HTR-8/SVneo (cell line): ENCODE data around the gene ANKRD55.
"Not testable (repeated sequence)": the region's sequence is repeated elsewhere in the genome, so short reads cannot be mapped to it uniquely, and the experiment has no call there.

Experiments used
- DNase-seq: peaks from one replicate; pipeline ENCODE4 v3.0.0; 2011; ENCODE audit warnings: low spot score, mixed read lengths; ENCODE audit not compliant: insufficient read length
- FAIRE-seq: peaks from 2 replicates; lab custom pipeline; 2011; peaks lifted over from hg19 to GRCh38; lab: Jason Lieb, UNC

The ANKRD55 gene

DNA sequence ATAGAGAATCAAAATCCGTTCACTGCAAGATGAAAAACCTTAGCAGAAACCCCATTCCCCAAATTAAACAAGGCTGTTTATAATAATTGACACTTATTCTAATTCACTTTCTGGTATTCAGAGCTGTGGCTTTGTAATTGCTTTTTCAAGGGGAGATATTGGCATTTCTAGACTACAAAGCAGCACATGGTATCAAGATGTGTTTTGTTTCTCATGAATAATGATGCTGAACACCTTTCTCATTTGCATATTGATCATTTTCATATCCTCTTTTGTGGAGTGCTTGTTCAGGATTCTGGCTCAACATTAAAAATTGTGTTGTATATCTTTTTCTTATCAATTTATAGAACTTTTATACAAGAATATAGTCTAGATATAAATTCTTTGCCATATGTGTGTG is 22.4 kb upstream of the ANKRD55 start:
- DNase-seq (no peak), FAIRE-seq (no peak)

DNA sequence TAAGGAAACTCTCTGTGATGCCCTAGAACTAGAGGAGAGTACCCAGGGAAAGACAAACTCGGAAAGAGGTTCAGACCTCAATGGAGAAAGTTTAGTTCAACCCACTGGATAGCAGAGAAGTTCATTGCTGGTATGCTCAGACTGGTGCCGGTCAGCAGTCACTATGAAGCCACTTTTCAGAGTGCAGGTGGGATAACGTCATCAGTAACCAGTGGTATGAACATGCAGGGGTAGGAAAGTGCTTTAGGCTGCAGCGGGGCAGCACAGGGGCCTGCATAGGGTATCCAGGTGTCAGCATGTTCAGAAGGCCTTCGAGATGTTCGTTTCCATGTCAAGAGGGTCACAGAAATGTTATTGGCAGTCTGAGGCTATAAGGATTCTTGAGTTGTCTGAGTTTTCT is 20.8 kb upstream of the ANKRD55 start:
- DNase-seq = no peak
- no peak for FAIRE-seq

DNA sequence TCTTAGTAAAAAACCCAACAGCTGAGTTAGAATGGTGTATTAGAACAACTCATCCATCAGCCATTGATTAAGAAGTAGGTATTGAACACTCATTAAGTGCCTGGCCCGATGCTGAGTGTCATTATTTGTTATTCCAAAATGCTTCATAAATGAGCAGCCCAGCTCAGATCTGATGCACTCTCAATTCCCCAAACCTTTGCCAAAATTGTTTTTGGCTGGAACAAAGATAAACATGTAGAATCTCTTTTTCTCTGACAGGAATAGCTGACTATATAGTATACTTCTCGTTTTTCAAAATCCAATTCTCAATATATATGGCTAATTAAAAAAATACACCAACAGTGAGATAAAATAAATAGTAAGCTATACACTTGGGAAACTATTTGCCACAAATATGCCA is 20.0 kb upstream of the ANKRD55 start:
- no peak for DNase-seq
- FAIRE-seq = no peak

DNA sequence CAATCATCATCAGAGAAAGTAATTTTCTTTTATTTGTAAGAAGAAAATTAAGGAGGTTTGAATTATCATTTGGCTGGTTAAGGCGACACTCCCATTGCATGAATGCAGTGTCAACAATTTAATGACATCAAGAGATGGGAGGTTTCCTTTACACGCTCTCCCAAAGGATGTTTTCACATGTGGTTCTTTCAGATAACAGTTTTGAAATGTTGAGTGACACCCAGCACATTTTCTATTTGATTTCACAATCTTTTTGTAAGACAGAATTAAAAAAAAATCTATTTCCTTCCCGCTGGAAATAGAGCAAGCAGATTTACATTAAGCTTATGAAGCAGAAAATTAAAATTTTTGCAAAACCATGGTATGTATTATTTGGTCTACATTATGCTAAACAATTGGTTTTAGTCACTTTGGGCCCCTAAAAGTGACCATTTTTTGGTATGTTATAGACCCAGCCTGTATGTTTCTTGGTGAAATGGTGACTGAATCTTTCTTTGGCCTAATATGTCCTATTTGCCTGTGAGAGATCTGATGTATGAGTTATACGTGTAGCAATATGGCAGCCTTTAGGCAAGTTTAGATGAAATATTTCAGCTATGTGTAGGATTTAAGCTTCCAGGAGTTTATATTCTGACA is 18.9 kb upstream of the ANKRD55 start:
- FAIRE-seq (no peak), DNase-seq (no peak)

DNA sequence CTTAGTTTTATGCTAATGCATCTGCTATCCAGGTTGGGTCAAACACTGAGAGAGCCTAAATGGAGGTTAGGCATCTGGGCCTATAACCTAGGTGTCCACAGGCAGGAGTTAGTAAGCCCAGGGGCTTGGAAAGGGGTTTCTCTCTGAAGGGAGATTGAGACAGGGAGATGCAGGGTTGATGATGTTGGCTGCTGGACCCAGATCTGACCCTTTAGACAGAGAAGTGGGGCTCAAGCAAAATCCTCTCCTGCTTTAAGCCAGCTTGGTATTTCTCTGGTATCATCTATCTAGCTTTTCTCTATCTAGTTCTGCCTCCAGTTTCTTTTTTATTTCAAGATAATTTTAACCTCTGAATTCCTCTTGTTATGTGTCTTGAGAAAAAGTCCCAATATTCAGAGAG is 18.3 kb upstream of the ANKRD55 start:
- FAIRE-seq (no peak), DNase-seq (no peak)

DNA sequence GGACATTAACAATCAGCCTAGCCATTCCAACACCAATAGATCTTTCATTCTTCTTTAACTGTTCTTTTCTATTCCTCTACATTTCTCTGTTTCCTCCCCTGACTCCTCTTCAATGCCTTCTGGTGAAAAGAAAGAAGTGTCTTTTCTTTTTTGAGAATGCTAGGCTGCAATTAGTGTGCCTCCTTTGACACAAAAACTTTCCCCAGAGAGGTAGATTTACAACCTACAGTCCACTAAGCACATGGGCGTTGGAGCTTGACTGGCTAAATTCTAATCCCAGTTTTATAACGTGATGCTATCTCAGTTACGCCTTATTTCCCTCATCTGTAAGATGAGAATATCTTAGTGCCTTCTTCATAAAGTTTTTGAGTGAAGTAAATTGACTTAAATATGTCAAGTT is 16.9 kb upstream of the ANKRD55 start:
- DNase-seq = no peak
- FAIRE-seq = no peak

DNA sequence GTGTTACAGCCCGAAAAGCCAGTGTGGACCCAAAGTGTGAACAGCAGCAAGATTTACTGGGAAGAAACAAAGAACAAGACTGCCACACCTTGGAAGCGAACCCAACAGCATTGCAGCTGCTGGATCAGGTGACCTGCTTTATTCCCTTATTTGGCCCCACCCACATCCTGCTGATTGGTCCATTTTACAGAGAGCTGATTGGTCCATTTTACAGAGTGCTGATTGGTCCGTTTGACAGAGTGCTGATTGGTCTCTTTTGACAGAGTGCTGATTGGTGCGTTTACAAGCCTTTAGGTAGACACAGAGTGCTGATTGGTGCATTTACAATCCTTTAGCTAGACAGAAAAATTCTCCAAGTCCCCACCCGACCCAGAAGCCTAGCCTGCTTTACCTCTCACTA is 16.0 kb upstream of the ANKRD55 start:
- DNase-seq, FAIRE-seq: not testable (repeated sequence)

DNA sequence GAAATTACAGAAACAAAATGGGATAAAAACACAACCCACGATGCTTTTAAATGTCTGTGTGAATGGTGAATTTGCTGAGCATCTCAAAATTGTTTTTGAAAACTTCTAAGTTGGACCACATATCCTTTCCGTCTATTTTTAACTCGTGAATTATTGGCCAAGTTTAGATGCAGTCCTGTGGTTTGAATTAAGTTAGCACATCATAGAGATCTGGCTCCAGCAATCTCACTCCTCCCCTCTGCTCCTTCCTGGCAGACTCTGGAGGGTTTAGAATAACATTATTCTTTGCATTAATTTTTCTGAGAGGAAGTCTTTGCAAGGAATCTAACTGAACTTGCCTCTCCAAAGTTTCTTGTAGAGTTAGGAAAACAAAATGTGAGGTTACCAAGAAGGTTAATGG is 14.5 kb upstream of the ANKRD55 start:
- FAIRE-seq (no peak), DNase-seq (no peak)

DNA sequence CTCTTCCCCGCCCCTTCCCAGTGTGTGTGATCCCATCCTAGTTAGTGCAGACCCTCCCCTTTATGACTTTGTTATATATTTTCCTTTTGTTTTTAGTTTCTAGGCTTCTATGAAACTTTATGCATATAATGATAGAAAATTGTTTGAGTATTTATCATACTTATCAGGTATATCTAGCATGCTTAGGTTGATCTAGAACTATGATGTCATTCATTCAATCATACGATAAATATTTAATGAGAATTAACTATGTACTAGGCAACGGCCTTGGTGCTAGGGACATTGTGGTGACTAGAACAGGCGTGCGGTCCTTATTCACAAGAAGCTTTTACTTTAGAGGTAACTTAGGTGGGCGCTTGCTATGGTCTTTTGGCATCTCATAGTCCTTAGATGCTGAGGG is 13.6 kb upstream of the ANKRD55 start:
- FAIRE-seq (no peak), DNase-seq (no peak)

DNA sequence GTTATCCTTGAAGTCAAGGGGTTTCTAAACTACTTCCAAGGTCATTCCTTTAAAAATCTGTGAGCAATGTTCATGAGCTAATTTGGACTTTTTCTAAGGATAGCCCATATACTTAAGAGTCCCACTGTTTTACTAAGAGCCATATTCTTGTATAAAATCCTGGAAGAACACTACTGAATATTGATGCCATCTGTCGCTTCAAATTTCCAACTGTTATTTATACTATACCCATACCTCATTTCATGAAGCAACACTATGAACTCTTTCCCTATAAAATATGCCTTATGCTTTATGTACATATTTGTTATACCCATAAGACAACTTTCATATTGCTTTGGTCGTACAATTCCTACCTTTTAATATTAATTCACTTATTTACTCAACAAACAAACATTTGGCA is 12.4 kb upstream of the ANKRD55 start:
- FAIRE-seq = no peak

DNA sequence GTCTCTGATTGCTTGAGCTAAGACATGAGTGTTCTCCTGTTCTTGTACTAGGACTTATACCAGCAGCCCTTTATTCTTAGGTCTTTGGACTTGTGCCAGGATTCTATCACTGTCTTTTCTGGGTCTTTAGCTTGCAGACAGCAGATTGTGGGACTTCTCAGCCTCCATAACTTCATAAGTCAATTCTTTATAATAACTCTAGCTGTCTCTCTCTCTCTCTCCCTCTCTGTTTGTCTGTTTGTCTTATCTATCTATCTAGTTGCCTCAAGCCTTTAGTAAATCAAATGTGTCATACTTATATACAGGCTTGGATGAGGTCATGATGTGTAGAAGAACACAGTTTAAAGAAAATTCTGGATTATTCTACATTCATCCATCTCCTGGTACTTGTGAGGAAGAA is 11.5 kb upstream of the ANKRD55 start:
- FAIRE-seq = no peak
- DNase-seq = no peak

More for the DNA sequence above, 12.4 kb upstream of the ANKRD55 start:
- no peak for DNase-seq

DNA sequence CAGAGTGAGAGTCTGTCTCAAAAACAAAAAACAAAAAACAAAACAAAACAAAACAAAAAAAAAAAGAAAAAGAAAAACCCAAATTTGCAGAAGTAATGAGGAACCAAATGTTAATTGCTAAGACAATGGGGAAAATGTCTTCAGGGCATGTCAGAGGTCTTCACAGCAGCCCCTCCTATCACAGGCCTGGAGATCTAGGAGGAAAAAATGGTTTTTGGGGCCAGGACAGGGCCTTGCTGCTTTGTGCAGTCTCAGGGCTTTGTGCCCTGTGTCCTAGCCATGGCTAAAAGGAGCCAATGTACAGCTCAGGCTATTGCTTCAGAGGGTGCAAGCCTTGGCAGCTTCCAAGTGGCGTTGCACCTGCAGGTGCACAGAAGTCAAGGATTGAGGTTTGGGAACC is 9.1 kb upstream of the ANKRD55 start:
- DNase-seq, FAIRE-seq: not testable (repeated sequence)

DNA sequence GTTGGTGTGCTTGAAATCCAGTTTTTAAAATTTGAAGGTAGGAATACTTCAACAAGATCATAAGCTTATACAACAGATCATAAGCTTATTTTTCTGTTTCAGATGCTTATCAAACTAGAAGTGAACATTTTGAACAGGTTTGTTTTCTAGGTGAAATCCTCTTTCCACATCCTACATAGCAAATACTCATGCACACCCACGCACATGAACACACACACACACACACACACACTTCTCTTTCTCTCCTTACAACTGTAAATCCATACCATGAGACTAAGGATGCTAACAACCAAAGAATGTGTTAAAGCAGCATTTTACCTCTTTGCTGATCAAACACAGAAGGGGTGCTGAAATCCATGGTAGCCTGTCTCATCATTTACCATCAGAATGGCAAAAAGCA is 592 bp downstream of the ANKRD55 start:
- DNase-seq (no peak), FAIRE-seq (peak; percentile 42)

DNA sequence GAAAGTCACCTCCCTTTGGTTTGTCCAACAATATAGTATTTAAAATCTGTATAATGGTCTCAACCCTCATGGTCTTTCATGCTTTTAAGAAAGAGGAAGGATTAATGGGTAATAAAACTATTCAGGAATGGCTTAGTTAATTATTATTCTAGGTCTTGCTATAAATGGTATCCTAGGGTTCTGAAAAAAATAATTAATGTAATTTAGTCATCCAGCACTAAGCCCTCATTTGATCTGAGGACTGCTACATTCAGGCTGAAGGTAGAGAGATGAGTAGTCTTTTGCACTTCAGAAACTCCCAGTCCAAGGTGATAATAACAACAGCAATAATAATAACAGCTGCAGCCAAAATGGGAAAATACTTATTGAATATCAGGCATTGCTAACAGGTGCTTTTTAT is 2.6 kb downstream of the ANKRD55 start:
- DNase-seq (no peak), FAIRE-seq (no peak)

DNA sequence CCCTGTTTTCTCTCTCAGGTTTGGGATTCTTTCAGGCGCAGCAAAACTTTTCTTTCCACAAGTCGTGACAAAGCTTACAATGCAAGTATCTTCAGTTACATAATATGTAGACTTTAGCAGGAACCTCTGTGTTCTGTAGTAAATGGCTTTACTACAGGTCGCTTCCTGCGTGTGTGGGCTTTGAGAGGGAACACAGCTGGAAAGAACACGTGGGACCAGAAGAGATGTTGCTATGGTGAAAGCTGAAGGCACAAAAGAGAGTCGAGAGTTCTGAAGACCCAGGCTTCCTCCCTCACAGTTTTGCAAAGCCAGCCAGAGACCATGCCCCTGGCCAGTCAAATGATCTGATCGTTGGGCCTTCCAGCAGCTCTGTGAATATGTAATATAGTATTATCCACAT is 4.0 kb downstream of the ANKRD55 start:
- DNase-seq (no peak), FAIRE-seq (no peak)

DNA sequence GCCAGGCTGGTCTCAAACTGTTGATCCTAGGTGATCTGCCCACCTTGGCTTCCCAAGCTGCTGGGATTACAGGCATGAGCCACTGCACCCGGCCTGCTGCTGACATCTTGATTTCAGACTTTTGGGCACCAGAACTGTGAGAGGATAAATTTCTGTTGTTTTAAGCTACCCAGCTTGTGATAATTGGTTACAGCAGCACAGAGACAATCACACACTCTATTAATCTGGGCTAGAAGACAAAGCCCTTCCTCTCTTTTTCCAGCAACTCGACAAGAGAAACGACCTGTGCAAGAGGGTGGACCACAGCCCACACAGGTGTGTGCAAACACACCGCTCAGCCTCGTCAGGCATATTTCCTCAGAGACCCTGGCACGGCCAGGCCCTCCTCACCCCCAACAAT is 4.5 kb downstream of the ANKRD55 start:
- FAIRE-seq (no peak), DNase-seq (no peak)

DNA sequence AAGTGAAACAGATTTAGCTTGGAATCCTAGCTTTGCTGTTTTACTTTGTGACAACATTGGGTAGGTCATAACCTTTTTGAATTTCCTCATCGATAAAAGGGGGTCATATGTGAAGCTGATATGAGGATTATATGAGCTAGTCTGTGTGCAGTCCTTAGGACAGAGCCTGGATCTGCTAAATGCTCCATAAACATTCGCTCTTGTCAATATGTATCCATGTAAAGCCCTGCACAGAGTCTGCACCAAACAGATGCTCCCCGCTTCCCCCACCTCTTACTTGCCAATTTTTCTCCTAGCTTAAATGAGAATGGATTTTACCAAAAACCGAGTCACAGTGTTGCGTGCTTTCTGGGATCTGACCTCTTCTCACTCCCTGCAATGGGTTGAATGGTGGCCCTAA is 5.4 kb downstream of the ANKRD55 start:
- no peak for DNase-seq
- no peak for FAIRE-seq

DNA sequence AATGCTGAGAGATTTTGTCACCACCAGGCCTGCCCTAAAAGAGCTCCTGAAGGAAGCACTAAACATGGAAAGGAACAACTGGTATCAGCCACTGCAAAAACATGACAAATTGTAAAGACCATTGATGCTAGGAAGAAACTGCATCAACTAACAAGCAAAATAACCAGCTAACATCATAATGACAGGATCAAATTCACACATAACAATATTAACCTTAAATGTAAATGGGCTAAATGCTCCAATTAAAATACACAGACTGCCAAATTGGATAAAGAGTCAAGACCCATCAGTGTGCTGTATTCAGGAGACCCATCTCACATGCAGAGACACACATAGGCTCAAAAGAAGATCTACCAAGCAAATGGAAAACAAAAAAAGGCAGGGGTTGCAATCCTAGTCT is 9.8 kb downstream of the ANKRD55 start:
- FAIRE-seq, DNase-seq: not testable (repeated sequence)

DNA sequence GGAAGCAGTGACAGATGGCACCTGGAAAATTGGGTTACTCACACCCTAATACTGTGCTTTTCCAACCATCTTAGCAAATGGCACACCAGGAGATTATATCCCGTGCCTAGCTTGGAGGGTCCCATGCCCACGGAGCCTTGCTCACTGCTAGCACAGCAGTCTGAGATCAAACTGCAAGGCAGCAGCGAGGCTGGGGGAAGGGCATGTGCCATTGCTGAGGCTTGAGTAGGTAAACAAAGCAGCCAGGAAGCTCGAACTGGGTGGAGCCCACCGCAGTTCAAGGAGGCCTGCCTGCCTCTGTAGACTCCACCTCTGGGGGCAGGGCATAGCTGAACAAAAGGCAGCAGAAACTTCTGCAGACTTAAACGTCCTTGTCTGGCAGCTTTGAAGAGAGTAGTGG is 11.5 kb downstream of the ANKRD55 start:
- not testable (repeated sequence) for FAIRE-seq, DNase-seq

DNA sequence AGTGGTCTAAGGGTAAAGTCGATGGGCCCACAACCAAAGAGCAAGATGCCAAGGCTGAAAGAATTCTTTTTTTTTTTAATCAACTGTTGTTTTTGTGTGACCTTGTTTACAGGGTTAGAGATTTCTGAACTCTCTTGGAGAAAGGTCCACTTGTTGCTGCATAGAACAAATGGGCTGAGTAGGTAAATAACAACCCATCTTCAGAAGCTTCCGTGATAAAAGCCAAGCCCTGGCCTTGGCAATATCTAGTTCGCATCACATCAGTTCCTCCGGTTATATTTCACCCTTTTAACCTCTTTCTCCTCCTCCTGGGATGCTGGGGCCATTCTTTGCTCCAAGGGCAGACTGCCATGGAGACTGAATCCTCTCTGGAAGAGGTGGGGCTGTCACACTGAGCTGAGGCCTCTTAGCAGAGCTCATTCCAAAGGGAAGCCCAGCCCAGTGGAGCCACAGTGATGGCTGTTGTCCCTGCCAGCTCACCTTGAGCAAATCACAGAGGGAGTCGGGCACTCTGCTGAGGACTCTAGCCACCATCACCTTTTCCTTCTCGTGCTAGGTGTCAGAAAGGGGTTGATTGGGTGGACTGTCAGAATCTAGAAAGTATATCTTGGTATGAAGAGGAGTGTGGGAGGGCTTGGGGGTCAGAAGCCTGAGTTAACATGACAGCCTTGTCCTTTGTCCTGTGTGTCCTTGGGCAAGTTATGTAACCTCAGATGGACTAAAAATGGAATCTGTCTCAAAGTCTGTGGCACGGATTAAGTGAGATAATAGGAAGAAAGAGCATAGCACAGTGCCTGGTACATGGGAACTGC is 17.9 kb downstream of the ANKRD55 start:
- FAIRE-seq (no peak), DNase-seq (no peak)

DNA sequence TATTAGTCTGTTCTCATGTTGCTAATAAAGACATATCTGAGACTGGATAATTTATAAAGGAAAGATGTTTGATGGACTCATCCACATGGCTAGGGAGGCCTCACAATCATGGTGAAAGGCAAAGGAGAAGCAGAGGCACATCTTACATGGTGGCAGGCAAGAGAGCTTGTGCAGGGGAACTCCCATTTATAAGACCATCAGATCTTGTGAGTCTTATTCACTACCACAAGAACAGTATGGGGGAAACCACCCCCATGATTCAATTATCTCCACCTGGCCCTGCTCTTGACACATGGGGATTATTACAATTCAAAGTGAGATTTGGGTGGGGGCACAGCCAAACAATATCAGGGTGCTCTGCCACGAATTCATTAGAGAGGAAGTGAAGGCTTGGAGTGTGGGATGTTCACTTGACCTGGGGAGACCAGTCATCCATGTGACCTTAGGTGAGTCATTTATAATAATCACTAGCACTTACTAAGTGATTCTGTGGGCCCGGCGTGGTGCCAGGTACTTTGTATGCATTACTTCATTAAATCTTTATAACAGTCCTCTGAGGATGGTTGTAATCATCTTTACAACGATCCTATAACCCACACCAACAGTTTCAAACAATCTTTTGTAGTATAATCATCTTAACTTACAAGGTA is 19.1 kb downstream of the ANKRD55 start:
- DNase-seq, FAIRE-seq: not testable (repeated sequence)
